HCT116 (cell line): ENCODE results near the gene MYRFL.

Source experiments
- EZH2 ChIP-seq: fragments of 200-600 bp; sonication (generic); IDR thresholded peaks from 2 replicates; pipeline ENCODE4 v1.6.1; 2017; ENCODE audit warnings: antibody characterized with exemption, mixed run types
- JUND ChIP-seq: IDR thresholded peaks from 2 replicates; pipeline ENCODE4 v1.6.1; 2012
- POLR2A ChIP-seq: IDR thresholded peaks from 2 replicates; pipeline ENCODE4 v1.7.0; 2011; ENCODE audit warnings: borderline replicate concordance; ENCODE audit not compliant: insufficient read depth, insufficient read length; ENCODE audit errors: extremely low read depth
- POLR2AphosphoS5 ChIP-seq: IDR thresholded peaks from 2 replicates; pipeline ENCODE4 v1.6.1; 2011; ENCODE audit warnings: mild to moderate bottlenecking, low read depth, low read length, moderate library complexity
- REST ChIP-seq: IDR thresholded peaks from 2 replicates; pipeline ENCODE4 v1.6.1; 2012; ENCODE audit warnings: low read depth
- SIN3A ChIP-seq: IDR thresholded peaks from 2 replicates; pipeline ENCODE4 v1.6.1; 2012; ENCODE audit warnings: low read depth
- SP1 ChIP-seq: IDR thresholded peaks from 2 replicates; pipeline ENCODE4 v1.6.1; 2012; ENCODE audit warnings: low read depth
- YY1 ChIP-seq: IDR thresholded peaks from 2 replicates; pipeline ENCODE4 v1.6.1; 2011; ENCODE audit warnings: low read length, low read depth, moderate library complexity, mild to moderate bottlenecking; ENCODE audit not compliant: insufficient replicate concordance; ENCODE audit errors: extremely low read depth
- TF ChIP-seq, protein P1 (sequence below), 3 experiments: fragments of 200-600 bp in 1 of 3; sonication (generic) in 1 of 3; IDR thresholded peaks in 2 of 3; conservative IDR thresholded peaks in 1 of 3; 2 replicates each; pipeline ENCODE4 v1.5.1; 2012 to 2017; ENCODE audit warnings: low read depth in 2 of 3, low read length in 2 of 3, antibody characterized with exemption in 1 of 3, borderline replicate concordance in 1 of 3, control low read depth in 1 of 3, mild to moderate bottlenecking in 1 of 3, mixed read lengths in 1 of 3, mixed run types in 1 of 3, moderate library complexity in 1 of 3; ENCODE audit not compliant: insufficient read depth in 1 of 3
- TF ChIP-seq, protein P2 (sequence below): IDR thresholded peaks from 2 replicates; pipeline ENCODE4 v1.6.1; 2012

DNA sequence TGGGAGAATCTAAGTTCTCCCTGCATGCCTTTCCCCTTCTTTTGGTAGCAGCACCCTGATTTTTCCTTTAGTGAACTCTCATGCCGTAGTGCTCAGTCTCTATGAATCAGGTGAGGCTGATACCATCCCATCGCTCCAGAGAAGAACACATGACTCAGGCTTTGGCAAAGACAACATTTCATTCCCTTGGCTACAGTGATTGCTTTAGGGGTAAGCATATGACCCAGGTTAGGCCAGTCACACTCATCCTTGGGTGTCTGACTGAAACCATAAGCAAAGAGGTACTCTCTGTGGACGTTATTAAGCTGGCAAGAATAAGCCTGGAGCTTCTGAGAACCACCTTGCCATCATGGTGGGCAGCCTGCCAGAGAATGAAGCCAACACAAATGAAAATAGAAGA is 141.8 kb downstream of the MYRFL start:
- TF ChIP-seq POLR2A (no peak), POLR2AphosphoS5 (no peak), SIN3A (no peak), EZH2 (no peak), REST (no peak), JUND (no peak), SP1 (no peak), YY1 (no peak)
- TF ChIP-seq, protein P1, sequence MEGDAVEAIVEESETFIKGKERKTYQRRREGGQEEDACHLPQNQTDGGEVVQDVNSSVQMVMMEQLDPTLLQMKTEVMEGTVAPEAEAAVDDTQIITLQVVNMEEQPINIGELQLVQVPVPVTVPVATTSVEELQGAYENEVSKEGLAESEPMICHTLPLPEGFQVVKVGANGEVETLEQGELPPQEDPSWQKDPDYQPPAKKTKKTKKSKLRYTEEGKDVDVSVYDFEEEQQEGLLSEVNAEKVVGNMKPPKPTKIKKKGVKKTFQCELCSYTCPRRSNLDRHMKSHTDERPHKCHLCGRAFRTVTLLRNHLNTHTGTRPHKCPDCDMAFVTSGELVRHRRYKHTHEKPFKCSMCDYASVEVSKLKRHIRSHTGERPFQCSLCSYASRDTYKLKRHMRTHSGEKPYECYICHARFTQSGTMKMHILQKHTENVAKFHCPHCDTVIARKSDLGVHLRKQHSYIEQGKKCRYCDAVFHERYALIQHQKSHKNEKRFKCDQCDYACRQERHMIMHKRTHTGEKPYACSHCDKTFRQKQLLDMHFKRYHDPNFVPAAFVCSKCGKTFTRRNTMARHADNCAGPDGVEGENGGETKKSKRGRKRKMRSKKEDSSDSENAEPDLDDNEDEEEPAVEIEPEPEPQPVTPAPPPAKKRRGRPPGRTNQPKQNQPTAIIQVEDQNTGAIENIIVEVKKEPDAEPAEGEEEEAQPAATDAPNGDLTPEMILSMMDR (IDR thresholded peaks at IDR 0.05 in 2 of 3, conservative IDR thresholded peaks at IDR 0.05 in 1 of 3; ENCODE audit: borderline replicate concordance in 1 of 3, insufficient read depth in 1 of 3, low read depth in 2 of 3, low read length in 2 of 3): no peak
- TF ChIP-seq, protein P2, sequence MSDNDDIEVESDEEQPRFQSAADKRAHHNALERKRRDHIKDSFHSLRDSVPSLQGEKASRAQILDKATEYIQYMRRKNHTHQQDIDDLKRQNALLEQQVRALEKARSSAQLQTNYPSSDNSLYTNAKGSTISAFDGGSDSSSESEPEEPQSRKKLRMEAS: no peak
